ENCODE data around the gene OXLD1. TPM values are rescaled to one million over a fixed set of nuclear protein-coding genes. Genes with fewer than 3 reads are reported as not detected.

Gene OXLD1
- total RNA-seq, 1 experiment from 2014 or later, result 75.9 TPM

DNA sequence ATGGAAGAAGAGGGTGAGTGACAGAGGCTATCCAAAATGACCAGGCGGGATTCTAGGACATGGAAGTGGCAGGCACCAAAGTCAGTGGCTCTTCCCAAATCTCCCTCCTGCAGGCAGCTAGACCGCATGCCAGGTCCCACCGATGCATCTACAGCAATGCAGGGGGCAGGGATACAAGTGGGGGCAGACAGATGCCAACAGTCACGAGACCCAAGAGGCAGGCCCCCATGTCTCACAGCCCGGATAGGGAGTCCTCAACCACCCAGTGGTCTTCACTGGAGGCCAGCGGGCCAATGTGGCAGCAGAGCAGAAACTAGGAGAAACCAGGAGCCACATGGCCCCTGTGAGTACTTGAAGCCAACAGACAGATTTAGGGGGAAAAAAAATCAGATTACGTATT, 49.5 kb downstream of the OXLD1 start:
- ChIA-PET POLR2A (no interaction called here), RAD21 (ENCODE audit: low non-redundant PET in 1 of 2, low total read pairs in 2 of 2, uncharacterized antibody in 2 of 2, unreplicated experiment in 2 of 2) (no interaction called here), CTCF (no interaction called here)
- H3K4me2 ChIP-seq (ENCODE audit: low read length), result no peak overlapping the region
- H3K9me3 ChIP-seq (ENCODE audit: control insufficient read depth in 1 of 2, insufficient read depth in 1 of 2, low read depth in 1 of 2, low read length in 2 of 2), result no peaks in the 10 kb centered on the region
- peaks cover 54 to 69% of the 10 kb centered on the region in 2 experiments for H3K36me3 ChIP-seq (ENCODE audit: control insufficient read depth in 1 of 2, insufficient read depth in 2 of 2, low read length in 2 of 2)
- H2AFZ ChIP-seq (ENCODE audit: low read depth, low read length, poor library complexity, severe bottlenecking), result no peak overlapping the region
- no peak for DNase-seq (ENCODE audit: low read depth, low spot score)
- no peak for ATAC-seq
- BruUV-seq (replicated peaks), result no TSS peak
- no peaks in the 10 kb centered on the region for H3K27me3 ChIP-seq (ENCODE audit: insufficient read depth, low read length)
- no peak overlapping the region for H3K9ac ChIP-seq (ENCODE audit: low read length)
- TF ChIP-seq, protein P1, sequence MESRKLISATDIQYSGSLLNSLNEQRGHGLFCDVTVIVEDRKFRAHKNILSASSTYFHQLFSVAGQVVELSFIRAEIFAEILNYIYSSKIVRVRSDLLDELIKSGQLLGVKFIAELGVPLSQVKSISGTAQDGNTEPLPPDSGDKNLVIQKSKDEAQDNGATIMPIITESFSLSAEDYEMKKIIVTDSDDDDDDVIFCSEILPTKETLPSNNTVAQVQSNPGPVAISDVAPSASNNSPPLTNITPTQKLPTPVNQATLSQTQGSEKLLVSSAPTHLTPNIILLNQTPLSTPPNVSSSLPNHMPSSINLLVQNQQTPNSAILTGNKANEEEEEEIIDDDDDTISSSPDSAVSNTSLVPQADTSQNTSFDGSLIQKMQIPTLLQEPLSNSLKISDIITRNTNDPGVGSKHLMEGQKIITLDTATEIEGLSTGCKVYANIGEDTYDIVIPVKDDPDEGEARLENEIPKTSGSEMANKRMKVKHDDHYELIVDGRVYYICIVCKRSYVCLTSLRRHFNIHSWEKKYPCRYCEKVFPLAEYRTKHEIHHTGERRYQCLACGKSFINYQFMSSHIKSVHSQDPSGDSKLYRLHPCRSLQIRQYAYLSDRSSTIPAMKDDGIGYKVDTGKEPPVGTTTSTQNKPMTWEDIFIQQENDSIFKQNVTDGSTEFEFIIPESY (IDR thresholded peaks at IDR 0.05; ENCODE audit: extremely low read depth, insufficient replicate concordance, low read length), result no peak
- TF ChIP-seq EZH2 (IDR thresholded peaks at IDR 0.05), result no peak
- no peak for TF ChIP-seq ZFX (IDR thresholded peaks at IDR 0.05)
- no peak for TF ChIP-seq ATF3 (IDR thresholded peaks at IDR 0.05)
- TF ChIP-seq CTCF (IDR thresholded peaks at IDR 0.05 in 2 of 3, conservative IDR thresholded peaks at IDR 0.05 in 1 of 3; ENCODE audit: borderline replicate concordance in 1 of 3, insufficient read depth in 1 of 3, low read depth in 2 of 3, low read length in 2 of 3), result no peak
- TF ChIP-seq CBX3 (IDR thresholded peaks at IDR 0.05; ENCODE audit: low read depth), result no peak
- no peak for TF ChIP-seq SIN3A (IDR thresholded peaks at IDR 0.05; ENCODE audit: low read depth)
- TF ChIP-seq POLR2AphosphoS5 (IDR thresholded peaks at IDR 0.05; ENCODE audit: low read depth, low read length), result no peak
- TF ChIP-seq, protein P2, sequence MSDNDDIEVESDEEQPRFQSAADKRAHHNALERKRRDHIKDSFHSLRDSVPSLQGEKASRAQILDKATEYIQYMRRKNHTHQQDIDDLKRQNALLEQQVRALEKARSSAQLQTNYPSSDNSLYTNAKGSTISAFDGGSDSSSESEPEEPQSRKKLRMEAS (IDR thresholded peaks at IDR 0.05), result no peak
- no peak for TF ChIP-seq SP1 (IDR thresholded peaks at IDR 0.05; ENCODE audit: low read depth)
- TF ChIP-seq EGR1 (IDR thresholded peaks at IDR 0.05; ENCODE audit: low read depth), result no peak
- no peak for TF ChIP-seq CEBPB (IDR thresholded peaks at IDR 0.05; ENCODE audit: low read depth)
- no peak for TF ChIP-seq REST (IDR thresholded peaks at IDR 0.05; ENCODE audit: low read depth)
- TF ChIP-seq ZNF274 (IDR thresholded peaks at IDR 0.05; ENCODE audit: low read depth, low read length), result no peak
- TF ChIP-seq YY1 (IDR thresholded peaks at IDR 0.05; ENCODE audit: extremely low read depth, insufficient replicate concordance, low read depth, low read length), result no peak
- no peak for TF ChIP-seq JUND (IDR thresholded peaks at IDR 0.05)
- no peak for TF ChIP-seq FOSL1 (IDR thresholded peaks at IDR 0.05; ENCODE audit: low read depth)
- no peak overlapping the region for H3K27ac ChIP-seq (ENCODE audit: low read depth, low read length)
- no peaks in the 10 kb centered on the region for H3K9me2 ChIP-seq (ENCODE audit: insufficient read depth)
- intact Hi-C loops (cut with micrococcal nuclease), result no loop called here
- no peaks in the 10 kb centered on the region for H3K4me1 ChIP-seq (ENCODE audit: control insufficient read depth in 1 of 2, insufficient read depth in 2 of 2, low read length in 2 of 2)
- peaks cover 86% of the 10 kb centered on the region for H3K79me2 ChIP-seq (ENCODE audit: insufficient read depth, low read length)
- H4K20me1 ChIP-seq (ENCODE audit: insufficient read depth), result peaks cover 9% of the 10 kb centered on the region; the same call in 1 of the 2 replicates
- H3K4me3 ChIP-seq (replicated peaks in 1 of 2; ENCODE audit: low read depth in 1 of 2, low read length in 2 of 2), result no peak overlapping the region

All from HCT116 (cell line).